HG02970 (cell line): ENCODE data around the gene TBX20.
"Not testable (repeated sequence)": the region's sequence is repeated elsewhere in the genome, so short reads cannot be mapped to it uniquely, and the experiment has no call there.

Experiments
- ATAC-seq: cut with Tn5 transposase; IDR thresholded peaks from one replicate; pipeline ENCODE4 v1.9.1; 2021; ENCODE audit warnings: mild to moderate bottlenecking, moderate library complexity, moderate number of reproducible peaks; ENCODE audit not compliant: unreplicated experiment, low FRiP score

TBX20 gene

GRCh38 chr7:35228496-35229051, 25.3 kb downstream of the TBX20 start:
- ATAC-seq = not testable (repeated sequence)

GRCh38 chr7:35227438-35227837, 26.5 kb downstream of the TBX20 start:
- ATAC-seq = not testable (repeated sequence)

- not testable (repeated sequence) for ATAC-seq
Observed at GRCh38 chr7:35222445-35222844, 31.5 kb downstream of the TBX20 start.

- not testable (repeated sequence) for ATAC-seq
Observed at GRCh38 chr7:35220176-35220575, 33.7 kb downstream of the TBX20 start.

GRCh38 chr7:35216033-35216432, 37.9 kb downstream of the TBX20 start:
- not testable (repeated sequence) for ATAC-seq

- ATAC-seq = not testable (repeated sequence)
Observed at GRCh38 chr7:35215063-35215462, 38.8 kb downstream of the TBX20 start.

GRCh38 chr7:35206924-35207323, 47.0 kb downstream of the TBX20 start:
- not testable (repeated sequence) for ATAC-seq

- ATAC-seq = not testable (repeated sequence)
Observed at GRCh38 chr7:35204850-35205249, 49.0 kb downstream of the TBX20 start.

- ATAC-seq = not testable (repeated sequence)
Observed at GRCh38 chr7:35204031-35204430, 49.9 kb downstream of the TBX20 start.

- ATAC-seq = not testable (repeated sequence)
Observed at GRCh38 chr7:35202353-35202752, 51.5 kb downstream of the TBX20 start.

GRCh38 chr7:35200170-35200569, 53.7 kb downstream of the TBX20 start:
- ATAC-seq = not testable (repeated sequence)

- ATAC-seq = not testable (repeated sequence)
Observed at GRCh38 chr7:35198370-35199140, 55.3 kb downstream of the TBX20 start.

- not testable (repeated sequence) for ATAC-seq
Observed at GRCh38 chr7:35191571-35191970, 62.3 kb downstream of the TBX20 start.

GRCh38 chr7:35190146-35190773, 63.6 kb downstream of the TBX20 start:
- ATAC-seq = not testable (repeated sequence)

GRCh38 chr7:35186751-35187150, 67.1 kb downstream of the TBX20 start:
- ATAC-seq = not testable (repeated sequence)

GRCh38 chr7:35185908-35186731, 67.8 kb downstream of the TBX20 start:
- no peak for ATAC-seq

- not testable (repeated sequence) for ATAC-seq
Observed at GRCh38 chr7:35185578-35185907, 68.4 kb downstream of the TBX20 start.

GRCh38 chr7:35184961-35185360, 68.9 kb downstream of the TBX20 start:
- ATAC-seq = not testable (repeated sequence)

GRCh38 chr7:35183873-35184503, 69.9 kb downstream of the TBX20 start:
- not testable (repeated sequence) for ATAC-seq

GRCh38 chr7:35180665-35181064, 73.2 kb downstream of the TBX20 start:
- not testable (repeated sequence) for ATAC-seq
